SK-N-SH treated with all-trans-retinoic acid at 6 μM for 48 hours (cell line): ENCODE data around the gene PRKACA.

Source experiments
- ATAC-seq: fragments of 200-7000 bp; cut with Tn5 transposase; 3 replicates; pipeline ENCODE4 v1.9.1; 2020; ENCODE audit warnings: mild to moderate bottlenecking, moderate library complexity
- BACH2 ChIP-seq: fragments of 250-450 bp; sonication (Bioruptor Pico); IDR thresholded peaks from 2 replicates; pipeline ENCODE4 v1.9.0; 2021; ENCODE audit warnings: mild to moderate bottlenecking, borderline replicate concordance
- CSDC2 ChIP-seq: fragments of 250-450 bp; sonication (Bioruptor Pico); IDR thresholded peaks from 2 replicates; pipeline ENCODE4 v1.5.0; 2020; ENCODE audit warnings: mild to moderate bottlenecking, moderate library complexity
- ESRRG ChIP-seq: fragments of 250-450 bp; sonication (Bioruptor Pico); IDR thresholded peaks from 2 replicates; pipeline ENCODE4 v1.6.1; 2021; ENCODE audit warnings: mild to moderate bottlenecking
- GLIS3 ChIP-seq: fragments of 250-450 bp; sonication (Bioruptor Pico); IDR thresholded peaks from 2 replicates; pipeline ENCODE4 v1.5.0; 2020; ENCODE audit warnings: mild to moderate bottlenecking, moderate library complexity
- ISL1 ChIP-seq: fragments of 250-450 bp; sonication (Bioruptor Pico); IDR thresholded peaks from 2 replicates; pipeline ENCODE4 v2.1.2; 2022; ENCODE audit warnings: mild to moderate bottlenecking, moderate library complexity
- PPARA ChIP-seq: fragments of 250-450 bp; sonication (Bioruptor Pico); IDR thresholded peaks from 2 replicates; pipeline ENCODE4 v1.5.0; 2020; ENCODE audit warnings: mild to moderate bottlenecking, borderline replicate concordance
- RARB ChIP-seq: fragments of 250-450 bp; sonication (Bioruptor Pico); IDR thresholded peaks from 2 replicates; pipeline ENCODE4 v1.8.0; 2021; ENCODE audit warnings: mild to moderate bottlenecking, moderate library complexity
- SNAI2 ChIP-seq: fragments of 250-450 bp; sonication (Bioruptor Pico); IDR thresholded peaks from 2 replicates; pipeline ENCODE4 v1.5.0; 2020; ENCODE audit warnings: mild to moderate bottlenecking, moderate library complexity
- TCF4 ChIP-seq: fragments of 250-450 bp; sonication (Bioruptor Pico); IDR thresholded peaks from 2 replicates; pipeline ENCODE4 v1.8.0; 2021; ENCODE audit warnings: mild to moderate bottlenecking, moderate library complexity, borderline replicate concordance
- TOX ChIP-seq: fragments of 250-450 bp; sonication (Bioruptor Pico); IDR thresholded peaks from 2 replicates; pipeline ENCODE4 v1.8.0; 2021; ENCODE audit warnings: mild to moderate bottlenecking, moderate library complexity, borderline replicate concordance
- ZC3H10 ChIP-seq: fragments of 250-450 bp; sonication (Bioruptor Pico); IDR thresholded peaks from 2 replicates; pipeline ENCODE4 v1.5.1; 2021; ENCODE audit warnings: mild to moderate bottlenecking, moderate library complexity
- ZFP30 ChIP-seq: fragments of 450-650 bp; formaldehyde crosslinking; IDR thresholded peaks from 2 replicates; pipeline ENCODE4 v1.5.0; 2022; ENCODE audit warnings: mild to moderate bottlenecking, moderate library complexity
- ZNF565 ChIP-seq: fragments of 450-650 bp; formaldehyde crosslinking; conservative IDR thresholded peaks from 2 replicates; pipeline ENCODE4 v1.5.0; 2020; ENCODE audit warnings: low read depth, mild to moderate bottlenecking, moderate library complexity
- ZNF70 ChIP-seq: fragments of 450-650 bp; formaldehyde crosslinking; IDR thresholded peaks from 2 replicates; pipeline ENCODE4 v1.5.0; 2020; ENCODE audit warnings: mild to moderate bottlenecking, moderate library complexity
- ZNF8 ChIP-seq: fragments of 450-650 bp; formaldehyde crosslinking; IDR thresholded peaks from 2 replicates; pipeline ENCODE4 v1.5.0; 2020; ENCODE audit warnings: mild to moderate bottlenecking, moderate library complexity
- TF ChIP-seq, protein P1 (sequence below): fragments of 250-450 bp; sonication (Bioruptor Pico); IDR thresholded peaks from 2 replicates; pipeline ENCODE4 v1.5.0; 2020; ENCODE audit warnings: mild to moderate bottlenecking, moderate library complexity
- TF ChIP-seq, protein P2 (sequence below): fragments of 250-450 bp; sonication (Bioruptor Pico); IDR thresholded peaks from 2 replicates; pipeline ENCODE4 v1.8.0; 2020; ENCODE audit warnings: mild to moderate bottlenecking, moderate library complexity, borderline replicate concordance
- TF ChIP-seq, protein P3 (sequence below): fragments of 250-450 bp; sonication (Bioruptor Pico); IDR thresholded peaks from 2 replicates; pipeline ENCODE4 v1.8.0; 2021; ENCODE audit warnings: low read depth, mild to moderate bottlenecking, moderate library complexity, borderline replicate concordance
- TF ChIP-seq, protein P4 (sequence below): fragments of 250-450 bp; sonication (Bioruptor Pico); IDR thresholded peaks from 2 replicates; pipeline ENCODE4 v1.5.1; 2020; ENCODE audit warnings: low read depth, mild to moderate bottlenecking, moderate library complexity
- TF ChIP-seq, protein P5 (sequence below): fragments of 250-450 bp; sonication (Bioruptor Pico); IDR thresholded peaks from 2 replicates; pipeline ENCODE4 v1.5.1; 2021; ENCODE audit warnings: mild to moderate bottlenecking, moderate library complexity

PRKACA gene

DNA sequence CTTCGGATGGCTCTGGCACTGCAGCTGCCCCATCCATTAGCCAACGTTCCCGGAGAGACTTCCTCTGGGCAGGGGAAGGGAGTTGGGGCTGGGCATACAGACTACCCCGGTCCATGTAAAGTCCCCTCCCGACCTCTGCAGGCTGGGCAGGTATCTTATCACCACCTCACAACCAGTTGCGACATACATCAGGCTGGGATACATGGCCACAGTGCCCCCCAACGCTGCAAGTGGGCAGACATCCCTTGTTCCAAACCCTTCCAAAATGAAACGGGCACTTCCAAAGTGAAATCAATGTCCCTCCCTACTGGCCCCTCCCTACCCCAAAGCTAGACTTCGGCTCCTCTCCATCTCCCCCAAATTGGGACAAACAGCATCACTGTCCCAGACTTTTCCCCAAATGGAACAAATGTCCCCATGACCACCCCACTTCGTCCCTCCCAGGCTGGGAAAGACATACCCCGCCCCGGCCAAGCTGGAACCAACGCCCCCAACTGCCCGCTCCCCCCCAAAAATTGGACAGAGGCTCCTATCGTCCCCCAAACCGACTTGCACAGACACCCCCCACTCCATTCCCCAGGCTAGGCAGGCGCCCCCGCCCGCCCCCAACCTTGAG lies 60.7 kb downstream of the PRKACA start:
- peak; percentile 8 for ATAC-seq
- TF ChIP-seq, protein P1, sequence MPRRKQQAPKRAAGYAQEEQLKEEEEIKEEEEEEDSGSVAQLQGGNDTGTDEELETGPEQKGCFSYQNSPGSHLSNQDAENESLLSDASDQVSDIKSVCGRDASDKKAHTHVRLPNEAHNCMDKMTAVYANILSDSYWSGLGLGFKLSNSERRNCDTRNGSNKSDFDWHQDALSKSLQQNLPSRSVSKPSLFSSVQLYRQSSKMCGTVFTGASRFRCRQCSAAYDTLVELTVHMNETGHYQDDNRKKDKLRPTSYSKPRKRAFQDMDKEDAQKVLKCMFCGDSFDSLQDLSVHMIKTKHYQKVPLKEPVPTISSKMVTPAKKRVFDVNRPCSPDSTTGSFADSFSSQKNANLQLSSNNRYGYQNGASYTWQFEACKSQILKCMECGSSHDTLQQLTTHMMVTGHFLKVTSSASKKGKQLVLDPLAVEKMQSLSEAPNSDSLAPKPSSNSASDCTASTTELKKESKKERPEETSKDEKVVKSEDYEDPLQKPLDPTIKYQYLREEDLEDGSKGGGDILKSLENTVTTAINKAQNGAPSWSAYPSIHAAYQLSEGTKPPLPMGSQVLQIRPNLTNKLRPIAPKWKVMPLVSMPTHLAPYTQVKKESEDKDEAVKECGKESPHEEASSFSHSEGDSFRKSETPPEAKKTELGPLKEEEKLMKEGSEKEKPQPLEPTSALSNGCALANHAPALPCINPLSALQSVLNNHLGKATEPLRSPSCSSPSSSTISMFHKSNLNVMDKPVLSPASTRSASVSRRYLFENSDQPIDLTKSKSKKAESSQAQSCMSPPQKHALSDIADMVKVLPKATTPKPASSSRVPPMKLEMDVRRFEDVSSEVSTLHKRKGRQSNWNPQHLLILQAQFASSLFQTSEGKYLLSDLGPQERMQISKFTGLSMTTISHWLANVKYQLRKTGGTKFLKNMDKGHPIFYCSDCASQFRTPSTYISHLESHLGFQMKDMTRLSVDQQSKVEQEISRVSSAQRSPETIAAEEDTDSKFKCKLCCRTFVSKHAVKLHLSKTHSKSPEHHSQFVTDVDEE (CRISPR knock-in tag): no peak
- TF ChIP-seq BACH2 (CRISPR knock-in tag): no peak
- TF ChIP-seq PPARA: no peak

DNA sequence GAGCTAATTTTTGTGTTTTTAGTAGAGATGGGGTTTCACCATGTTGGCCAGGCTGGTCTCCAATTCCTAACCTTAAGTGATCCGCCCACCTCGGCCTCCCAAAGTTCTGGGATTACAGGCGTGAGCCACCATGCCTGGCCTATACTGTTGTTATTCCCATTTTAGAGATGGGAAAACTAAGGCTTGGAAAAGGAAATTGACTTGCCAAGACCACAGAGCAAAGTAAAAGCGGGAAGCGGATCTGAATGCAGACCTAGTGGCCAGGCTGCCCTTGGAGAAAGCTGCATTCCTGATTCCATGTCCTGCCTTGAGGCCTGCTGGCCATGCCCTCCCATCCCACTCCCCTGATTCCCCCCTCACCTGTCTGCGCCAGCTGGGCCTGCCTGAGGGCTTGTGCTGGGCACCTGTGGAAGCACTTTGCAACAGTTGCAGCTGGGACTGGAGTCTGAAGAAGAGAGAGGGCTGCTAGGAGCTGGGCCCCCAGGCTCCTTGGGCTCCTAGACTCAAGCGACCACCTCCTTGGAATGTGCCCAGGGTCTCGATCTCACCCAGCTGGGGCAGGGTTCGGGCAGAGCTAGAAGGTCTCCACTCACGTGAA lies 61.4 kb downstream of the PRKACA start:
- no peak for TF ChIP-seq ESRRG (CRISPR knock-in tag)
- TF ChIP-seq TCF4: no peak
- TF ChIP-seq, protein P2, sequence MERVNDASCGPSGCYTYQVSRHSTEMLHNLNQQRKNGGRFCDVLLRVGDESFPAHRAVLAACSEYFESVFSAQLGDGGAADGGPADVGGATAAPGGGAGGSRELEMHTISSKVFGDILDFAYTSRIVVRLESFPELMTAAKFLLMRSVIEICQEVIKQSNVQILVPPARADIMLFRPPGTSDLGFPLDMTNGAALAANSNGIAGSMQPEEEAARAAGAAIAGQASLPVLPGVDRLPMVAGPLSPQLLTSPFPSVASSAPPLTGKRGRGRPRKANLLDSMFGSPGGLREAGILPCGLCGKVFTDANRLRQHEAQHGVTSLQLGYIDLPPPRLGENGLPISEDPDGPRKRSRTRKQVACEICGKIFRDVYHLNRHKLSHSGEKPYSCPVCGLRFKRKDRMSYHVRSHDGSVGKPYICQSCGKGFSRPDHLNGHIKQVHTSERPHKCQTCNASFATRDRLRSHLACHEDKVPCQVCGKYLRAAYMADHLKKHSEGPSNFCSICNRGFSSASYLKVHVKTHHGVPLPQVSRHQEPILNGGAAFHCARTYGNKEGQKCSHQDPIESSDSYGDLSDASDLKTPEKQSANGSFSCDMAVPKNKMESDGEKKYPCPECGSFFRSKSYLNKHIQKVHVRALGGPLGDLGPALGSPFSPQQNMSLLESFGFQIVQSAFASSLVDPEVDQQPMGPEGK: no peak
- TF ChIP-seq CSDC2 (CRISPR knock-in tag): no peak
- no peak for TF ChIP-seq ISL1
- no peak for TF ChIP-seq ZNF8 (CRISPR knock-in tag)
- ATAC-seq: no peak

DNA sequence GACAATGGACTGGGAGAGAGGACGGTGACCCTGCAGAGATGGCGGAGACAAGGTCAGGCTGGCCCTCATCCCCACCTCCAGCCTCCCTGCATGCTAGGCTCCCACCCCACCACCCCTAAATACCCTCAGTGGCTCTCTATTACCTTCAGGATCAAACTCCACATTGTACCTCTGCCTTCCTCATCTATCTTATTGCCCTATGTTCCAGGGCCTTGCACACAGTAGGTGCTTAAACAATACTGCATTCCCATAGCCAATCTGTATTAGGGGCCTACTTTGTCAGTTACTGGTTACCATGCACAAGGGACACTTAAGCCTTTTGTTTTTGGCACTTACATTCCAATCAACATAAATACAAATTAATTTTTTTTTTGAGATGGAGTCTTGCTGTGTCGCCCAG lies 62.2 kb downstream of the PRKACA start:
- no peak for ATAC-seq

More for the DNA sequence above, 62.2 kb downstream of the PRKACA start:
- TF ChIP-seq SNAI2 (no peak), TCF4 (no peak), RARB (no peak), ZNF565 (no peak), ESRRG (CRISPR knock-in tag) (no peak), CSDC2 (CRISPR knock-in tag) (no peak), ZNF70 (CRISPR knock-in tag) (no peak), PPARA (no peak), ZC3H10 (CRISPR knock-in tag) (no peak), ZFP30 (CRISPR knock-in tag) (no peak), TOX (no peak), GLIS3 (CRISPR knock-in tag) (no peak)
- TF ChIP-seq, protein P1 (CRISPR knock-in tag): no peak
- TF ChIP-seq, protein P3, sequence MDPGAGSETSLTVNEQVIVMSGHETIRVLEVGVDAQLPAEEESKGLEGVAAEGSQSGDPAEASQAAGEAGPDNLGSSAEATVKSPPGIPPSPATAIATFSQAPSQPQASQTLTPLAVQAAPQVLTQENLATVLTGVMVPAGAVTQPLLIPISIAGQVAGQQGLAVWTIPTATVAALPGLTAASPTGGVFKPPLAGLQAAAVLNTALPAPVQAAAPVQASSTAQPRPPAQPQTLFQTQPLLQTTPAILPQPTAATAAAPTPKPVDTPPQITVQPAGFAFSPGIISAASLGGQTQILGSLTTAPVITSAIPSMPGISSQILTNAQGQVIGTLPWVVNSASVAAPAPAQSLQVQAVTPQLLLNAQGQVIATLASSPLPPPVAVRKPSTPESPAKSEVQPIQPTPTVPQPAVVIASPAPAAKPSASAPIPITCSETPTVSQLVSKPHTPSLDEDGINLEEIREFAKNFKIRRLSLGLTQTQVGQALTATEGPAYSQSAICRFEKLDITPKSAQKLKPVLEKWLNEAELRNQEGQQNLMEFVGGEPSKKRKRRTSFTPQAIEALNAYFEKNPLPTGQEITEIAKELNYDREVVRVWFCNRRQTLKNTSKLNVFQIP: no peak
- TF ChIP-seq, protein P4, sequence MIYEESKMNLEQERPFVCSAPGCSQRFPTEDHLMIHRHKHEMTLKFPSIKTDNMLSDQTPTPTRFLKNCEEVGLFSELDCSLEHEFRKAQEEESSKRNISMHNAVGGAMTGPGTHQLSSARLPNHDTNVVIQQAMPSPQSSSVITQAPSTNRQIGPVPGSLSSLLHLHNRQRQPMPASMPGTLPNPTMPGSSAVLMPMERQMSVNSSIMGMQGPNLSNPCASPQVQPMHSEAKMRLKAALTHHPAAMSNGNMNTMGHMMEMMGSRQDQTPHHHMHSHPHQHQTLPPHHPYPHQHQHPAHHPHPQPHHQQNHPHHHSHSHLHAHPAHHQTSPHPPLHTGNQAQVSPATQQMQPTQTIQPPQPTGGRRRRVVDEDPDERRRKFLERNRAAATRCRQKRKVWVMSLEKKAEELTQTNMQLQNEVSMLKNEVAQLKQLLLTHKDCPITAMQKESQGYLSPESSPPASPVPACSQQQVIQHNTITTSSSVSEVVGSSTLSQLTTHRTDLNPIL (CRISPR knock-in tag): no peak
- TF ChIP-seq, protein P5, sequence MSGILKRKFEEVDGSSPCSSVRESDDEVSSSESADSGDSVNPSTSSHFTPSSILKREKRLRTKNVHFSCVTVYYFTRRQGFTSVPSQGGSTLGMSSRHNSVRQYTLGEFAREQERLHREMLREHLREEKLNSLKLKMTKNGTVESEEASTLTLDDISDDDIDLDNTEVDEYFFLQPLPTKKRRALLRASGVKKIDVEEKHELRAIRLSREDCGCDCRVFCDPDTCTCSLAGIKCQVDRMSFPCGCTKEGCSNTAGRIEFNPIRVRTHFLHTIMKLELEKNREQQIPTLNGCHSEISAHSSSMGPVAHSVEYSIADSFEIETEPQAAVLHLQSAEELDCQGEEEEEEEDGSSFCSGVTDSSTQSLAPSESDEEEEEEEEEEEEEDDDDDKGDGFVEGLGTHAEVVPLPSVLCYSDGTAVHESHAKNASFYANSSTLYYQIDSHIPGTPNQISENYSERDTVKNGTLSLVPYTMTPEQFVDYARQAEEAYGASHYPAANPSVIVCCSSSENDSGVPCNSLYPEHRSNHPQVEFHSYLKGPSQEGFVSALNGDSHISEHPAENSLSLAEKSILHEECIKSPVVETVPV (CRISPR knock-in tag): no peak
- TF ChIP-seq, protein P2: no peak
- TF ChIP-seq, all 23 proteins: peak for 0
